Activated CD4-positive, alpha-beta T cell treated with anti-CD3 and anti-CD28 coated beads, Interleukin-2, amount 50 U/mL, for 48 hours (primary cell): ENCODE data around the gene NRK.
"Not testable (repeated sequence)": the region's sequence is repeated elsewhere in the genome, so short reads cannot be mapped to it uniquely, and the experiment has no call there.

Experiments
- DNase-seq, 2 experiments: peaks; one replicate each; pipeline ENCODE4 v3.0.0-alpha.2; 2020

NRK gene, protein sequence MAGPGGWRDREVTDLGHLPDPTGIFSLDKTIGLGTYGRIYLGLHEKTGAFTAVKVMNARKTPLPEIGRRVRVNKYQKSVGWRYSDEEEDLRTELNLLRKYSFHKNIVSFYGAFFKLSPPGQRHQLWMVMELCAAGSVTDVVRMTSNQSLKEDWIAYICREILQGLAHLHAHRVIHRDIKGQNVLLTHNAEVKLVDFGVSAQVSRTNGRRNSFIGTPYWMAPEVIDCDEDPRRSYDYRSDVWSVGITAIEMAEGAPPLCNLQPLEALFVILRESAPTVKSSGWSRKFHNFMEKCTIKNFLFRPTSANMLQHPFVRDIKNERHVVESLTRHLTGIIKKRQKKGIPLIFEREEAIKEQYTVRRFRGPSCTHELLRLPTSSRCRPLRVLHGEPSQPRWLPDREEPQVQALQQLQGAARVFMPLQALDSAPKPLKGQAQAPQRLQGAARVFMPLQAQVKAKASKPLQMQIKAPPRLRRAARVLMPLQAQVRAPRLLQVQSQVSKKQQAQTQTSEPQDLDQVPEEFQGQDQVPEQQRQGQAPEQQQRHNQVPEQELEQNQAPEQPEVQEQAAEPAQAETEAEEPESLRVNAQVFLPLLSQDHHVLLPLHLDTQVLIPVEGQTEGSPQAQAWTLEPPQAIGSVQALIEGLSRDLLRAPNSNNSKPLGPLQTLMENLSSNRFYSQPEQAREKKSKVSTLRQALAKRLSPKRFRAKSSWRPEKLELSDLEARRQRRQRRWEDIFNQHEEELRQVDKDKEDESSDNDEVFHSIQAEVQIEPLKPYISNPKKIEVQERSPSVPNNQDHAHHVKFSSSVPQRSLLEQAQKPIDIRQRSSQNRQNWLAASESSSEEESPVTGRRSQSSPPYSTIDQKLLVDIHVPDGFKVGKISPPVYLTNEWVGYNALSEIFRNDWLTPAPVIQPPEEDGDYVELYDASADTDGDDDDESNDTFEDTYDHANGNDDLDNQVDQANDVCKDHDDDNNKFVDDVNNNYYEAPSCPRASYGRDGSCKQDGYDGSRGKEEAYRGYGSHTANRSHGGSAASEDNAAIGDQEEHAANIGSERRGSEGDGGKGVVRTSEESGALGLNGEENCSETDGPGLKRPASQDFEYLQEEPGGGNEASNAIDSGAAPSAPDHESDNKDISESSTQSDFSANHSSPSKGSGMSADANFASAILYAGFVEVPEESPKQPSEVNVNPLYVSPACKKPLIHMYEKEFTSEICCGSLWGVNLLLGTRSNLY (N-terminal part only)

GRCh38 chrX:105822138-105823091, at the start of gene NRK:
TSS of gene NRK (plus strand) at chrX:105822539. CDS start at chrX:105822846, 307 bp downstream.
- no peak for DNase-seq

GRCh38 chrX:105773801-105774200, 48.5 kb upstream of the NRK start:
- no peak for DNase-seq

- DNase-seq = no peak
These were observed 46.7 kb upstream of the NRK start for GRCh38 chrX:105775679-105776078.

- DNase-seq = no peak
These were observed 40.5 kb upstream of the NRK start for GRCh38 chrX:105781804-105782203.

DNA sequence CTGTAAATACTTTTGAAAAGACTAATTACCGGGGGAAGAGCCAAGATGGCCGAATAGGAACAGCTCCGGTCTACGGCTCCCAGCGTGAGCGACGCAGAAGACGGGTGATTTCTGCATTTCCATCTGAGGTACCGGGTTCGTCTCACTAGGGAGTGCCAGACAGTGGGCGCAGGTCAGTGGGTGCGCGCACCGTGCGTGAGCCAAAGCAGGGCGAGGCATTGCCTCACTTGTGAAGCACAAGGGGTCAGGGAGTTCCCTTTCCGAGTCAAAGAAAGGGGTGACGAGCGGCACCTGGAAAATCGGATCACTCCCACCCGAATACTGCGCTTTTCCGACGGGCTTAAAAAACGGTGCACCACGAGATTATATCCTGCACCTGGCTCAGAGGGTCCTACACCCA, 25.5 kb upstream of the NRK start:
- DNase-seq = not testable (repeated sequence)

GRCh38 chrX:105803891-105804290, 18.4 kb upstream of the NRK start:
- no peak for DNase-seq

DNA sequence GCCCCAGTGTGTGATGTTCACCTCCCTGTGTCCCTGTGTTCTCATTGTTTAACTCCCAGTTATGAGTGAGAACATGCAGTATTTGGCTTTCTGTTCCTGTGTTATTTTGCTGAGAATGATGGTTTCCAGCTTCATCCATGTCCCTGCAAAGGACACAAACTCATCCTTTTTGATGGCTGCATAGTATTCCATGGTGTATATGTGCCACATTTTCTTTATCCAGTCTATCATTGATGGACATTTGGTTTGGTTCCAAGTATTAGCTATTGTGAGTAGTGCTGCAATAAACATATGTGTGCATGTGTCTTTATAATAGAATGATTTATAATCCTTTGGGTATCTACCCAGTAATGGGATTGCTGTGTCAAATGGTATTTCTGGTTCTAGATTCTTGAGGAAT, 16.7 kb upstream of the NRK start:
- not testable (repeated sequence) for DNase-seq

- no peak for DNase-seq
These were observed 5.8 kb upstream of the NRK start for GRCh38 chrX:105816517-105816916.

DNA sequence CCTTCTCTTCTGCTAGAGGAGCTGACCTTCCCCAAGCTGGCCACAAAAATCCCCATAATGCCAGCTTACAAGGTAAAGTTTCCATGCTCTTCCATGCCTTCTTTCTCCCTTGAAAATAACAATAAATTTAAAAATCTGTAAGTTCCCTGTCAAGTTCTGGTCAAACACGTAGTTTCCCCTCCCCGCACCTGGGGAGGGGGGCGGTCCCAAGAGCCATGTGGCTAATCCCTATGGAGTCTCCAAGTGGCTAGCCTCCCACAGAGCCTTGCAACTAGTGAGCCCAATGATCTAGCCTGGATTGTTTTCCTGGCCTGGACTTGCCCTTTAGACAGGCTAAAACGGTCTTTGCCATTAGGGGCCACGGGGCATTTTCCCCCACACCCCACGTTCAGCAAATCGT, 2.1 kb upstream of the NRK start:
- no peak for DNase-seq

DNA sequence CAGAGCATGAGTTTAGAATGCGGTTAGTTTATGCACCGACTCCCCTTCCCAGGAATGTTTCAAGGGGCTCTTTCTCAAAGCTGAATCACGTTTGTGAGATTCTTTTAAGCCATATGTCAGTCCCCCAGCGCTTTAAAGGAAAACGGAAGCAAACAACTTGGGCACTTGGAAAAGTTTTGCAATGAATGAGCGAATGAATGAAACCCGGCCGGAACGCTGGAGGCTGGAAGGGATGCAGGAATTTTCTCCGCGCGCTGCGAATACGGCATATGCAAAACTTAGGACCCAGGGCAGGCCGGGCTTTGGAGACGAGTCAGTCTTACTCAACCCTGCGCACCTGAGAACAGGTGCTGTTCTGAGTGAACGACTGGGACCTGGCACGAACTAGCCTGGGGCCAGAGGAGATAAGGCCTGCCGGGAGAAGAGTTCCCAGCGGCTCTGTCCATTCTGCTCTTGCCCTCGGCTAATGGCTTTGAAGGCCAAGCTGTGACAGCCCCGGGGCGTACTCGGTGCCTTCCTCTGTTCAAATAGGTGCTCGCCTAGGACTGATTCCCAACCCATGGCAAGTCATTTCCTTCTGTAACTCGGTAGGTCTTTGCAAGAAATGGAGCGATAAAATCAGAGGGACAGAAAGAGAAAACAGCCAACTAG, 743 bp upstream of the NRK start:
- no peak for DNase-seq

- DNase-seq = no peak
These were observed 735 bp downstream of the NRK start for GRCh38 chrX:105823092-105823455.

GRCh38 chrX:105829011-105829410, 6.7 kb downstream of the NRK start:
- DNase-seq = no peak

- DNase-seq = no peak
These were observed 14.9 kb downstream of the NRK start for GRCh38 chrX:105837232-105837631.

- DNase-seq = no peak
These were observed 23.3 kb downstream of the NRK start for GRCh38 chrX:105845631-105846030.

- DNase-seq = not testable (repeated sequence)
These were observed 27.8 kb downstream of the NRK start for GRCh38 chrX:105850100-105850499.

DNA sequence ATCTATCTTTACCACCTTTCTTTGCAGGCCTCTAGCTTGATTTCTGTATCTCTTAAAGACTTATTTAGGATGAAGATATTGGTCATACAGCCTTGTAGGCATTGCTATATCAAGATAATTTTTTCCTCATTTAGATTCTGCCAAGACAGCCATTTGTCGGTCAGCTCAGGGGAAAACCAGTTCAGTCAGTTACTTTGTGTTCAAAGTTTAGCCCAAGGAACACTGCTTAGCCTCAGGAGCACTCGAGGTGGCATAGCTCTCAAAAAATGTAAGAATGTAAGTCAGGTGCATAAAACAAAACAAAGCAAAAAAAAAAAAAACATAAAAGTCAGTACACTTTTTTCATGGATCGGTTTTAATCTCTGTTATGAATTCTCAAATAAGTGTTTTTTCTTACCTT, 43.4 kb downstream of the NRK start:
- DNase-seq = no peak

- no peak for DNase-seq
These were observed 47.4 kb downstream of the NRK start for GRCh38 chrX:105869701-105870100.

DNA sequence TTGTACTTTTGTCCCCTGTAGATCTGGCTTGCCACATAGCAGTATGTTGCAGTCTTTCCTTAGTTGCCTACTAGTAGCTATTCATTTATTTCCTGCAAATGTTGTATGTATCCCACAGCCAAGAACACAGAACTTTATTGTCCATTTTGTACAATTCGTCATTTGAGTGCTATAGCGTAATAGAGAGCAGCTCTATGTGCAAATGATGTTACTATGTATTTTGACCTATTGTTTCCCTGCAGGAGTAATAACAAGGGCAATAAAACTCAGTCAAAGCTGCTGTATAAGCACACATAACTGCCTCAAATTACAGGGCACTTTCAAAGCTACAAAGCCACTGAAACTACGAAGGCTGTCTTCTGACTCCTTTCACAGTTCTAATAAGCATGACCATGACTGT, 48.1 kb downstream of the NRK start:
- no peak for DNase-seq

DNA sequence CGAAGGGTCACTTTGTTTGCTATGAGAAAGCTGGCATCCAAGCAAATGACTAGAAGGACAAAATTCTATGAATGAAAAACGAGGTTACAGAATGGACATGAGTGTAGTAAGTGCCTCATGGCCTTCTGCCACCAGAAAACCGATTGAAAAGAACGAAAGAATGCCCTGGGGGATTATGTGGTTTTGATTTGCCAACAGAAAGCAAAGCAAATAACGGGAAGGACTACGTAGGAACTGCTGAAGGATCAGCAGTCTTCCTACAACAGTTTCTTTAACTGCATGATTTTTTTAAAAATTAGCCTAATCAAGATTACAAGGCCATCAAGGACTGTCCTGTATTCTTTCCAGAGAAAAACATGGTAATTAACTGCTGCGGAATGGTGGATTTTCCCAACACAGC, 50.6 kb downstream of the NRK start:
- DNase-seq = no peak

DNA sequence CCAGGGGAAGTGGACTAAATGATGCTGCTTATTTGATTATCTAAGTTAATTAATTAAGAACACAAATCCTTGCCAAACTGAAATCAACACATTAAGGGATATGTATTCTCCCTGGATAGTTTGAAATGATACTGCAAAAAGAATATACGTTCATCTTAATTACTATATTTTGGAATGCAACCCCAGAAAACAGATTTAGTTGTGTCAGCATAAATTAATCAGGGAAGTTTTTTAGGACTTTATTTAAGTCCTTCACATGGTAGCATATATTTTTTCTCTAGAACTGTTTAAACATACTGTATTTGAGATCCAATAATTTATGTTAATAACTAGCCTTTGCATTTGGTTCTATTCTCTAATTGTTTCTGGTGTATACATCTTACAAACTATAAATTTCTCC, 52.5 kb downstream of the NRK start:
- DNase-seq = no peak

DNA sequence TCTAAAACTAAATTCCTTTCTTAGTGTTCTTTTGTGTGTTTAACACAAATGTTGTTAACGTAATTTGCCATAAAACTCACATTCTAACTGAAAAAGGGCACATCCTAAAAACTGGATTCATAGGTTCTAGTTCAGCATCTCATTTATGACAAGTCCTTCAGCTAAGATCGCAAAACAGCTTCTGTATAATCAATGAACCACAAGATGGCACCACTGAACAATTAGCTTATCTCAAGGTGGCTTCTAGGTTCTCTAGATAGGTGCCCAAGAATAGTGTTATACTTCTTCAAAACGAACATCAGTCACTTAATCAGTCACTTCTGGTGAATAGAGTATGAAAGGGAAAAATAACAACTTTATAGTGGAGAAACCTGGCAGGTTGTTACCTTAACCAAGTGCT, 54.3 kb downstream of the NRK start:
- DNase-seq = no peak

GRCh38 chrX:105880491-105880890, 58.2 kb downstream of the NRK start:
- DNase-seq = no peak
